ENCODE measurements around the gene DOCK9. TPM values are rescaled to one million over a fixed set of nuclear protein-coding genes. Genes with fewer than 3 reads are reported as not detected.

DOCK9 gene
- total and polyA plus RNA-seq, 9 of the 15 experiments (the other 6 are each of a cell fraction or from before 2014, with no cell fraction given): 3.5 to 25.3 (median 16.7) TPM

DNA sequence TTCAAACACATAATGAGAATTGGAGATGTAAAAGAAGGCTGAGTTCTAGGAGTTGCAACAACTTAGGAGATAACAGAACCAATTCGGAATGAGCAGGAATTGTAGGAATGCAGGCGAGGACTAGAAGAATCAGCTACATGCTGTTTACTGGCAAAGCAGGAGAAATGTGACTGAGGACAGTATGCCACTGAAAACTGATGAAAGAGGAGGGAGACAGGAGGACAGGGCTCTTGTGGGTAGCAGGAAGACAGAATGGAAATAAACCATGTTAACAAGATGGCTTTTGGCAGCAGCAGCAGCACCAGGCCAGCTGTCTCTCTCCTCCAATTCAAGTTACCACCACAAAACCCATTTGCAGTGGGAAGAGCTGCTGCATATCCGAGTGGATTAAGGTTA is 134.4 kb downstream of the DOCK9 start:
- Histone ChIP-seq H3K4me2 (ENCODE audit: insufficient read depth, low read length) (no peak overlapping the region), H3K27me3 (ENCODE audit: control insufficient read depth in 2 of 2, insufficient read depth in 2 of 2, low read length in 2 of 2) (no peaks in the 10 kb centered on the region), H3K36me3 (ENCODE audit: control insufficient read depth, insufficient read depth, low read length) (peaks cover 24% of the 10 kb centered on the region; the same call in 2 of the 3 replicates), H3K27ac (ENCODE audit: extremely low read depth, low read depth, low read length) (no peak overlapping the region), H3K4me1 (replicated peaks in 1 of 2; ENCODE audit: control insufficient read depth in 2 of 2, insufficient read depth in 2 of 2, low read length in 2 of 2) (peaks cover 0 to 5% of the 10 kb centered on the region in 2 experiments; a peak in 1 of 5 replicates), H3K4me3 (no peak overlapping the region), H3K9me1 (ENCODE audit: control insufficient read depth, insufficient read depth, low read length) (no peaks in the 10 kb centered on the region), H3K9me3 (replicated peaks; ENCODE audit: control insufficient read depth, insufficient read depth, low read depth, low read length) (no peaks in the 10 kb centered on the region), H2AFZ (ENCODE audit: low read depth, low read length) (no peak overlapping the region), H3K9ac (ENCODE audit: insufficient read depth in 1 of 2, low read depth in 2 of 2, low read length in 2 of 2) (no peak overlapping the region), H4K20me1 (replicated peaks; ENCODE audit: control insufficient read depth, insufficient read depth, low read length) (no peaks in the 10 kb centered on the region), H3K79me2 (ENCODE audit: control insufficient read depth, insufficient read depth, low read length) (no peaks in the 10 kb centered on the region)
- DNase-seq (ENCODE audit: extremely low read depth in 1 of 4, low spot score in 3 of 4) (no peak), FAIRE-seq (no peak), ATAC-seq (no peak)
- in situ Hi-C loops (cut with MboI): no loop called here
- WGBS (ENCODE audit: insufficient coverage, low coverage, missing lambda C conversion rate): 19% methylated on average over 3 of the region's 3 CpGs
- POLR2A ChIA-PET: no interaction called here
- CTCF ChIA-PET (ENCODE audit: low intra/inter-chr PET ratio): interaction anchor here (0.7 kb wide), 1 partner anchor 809 kb away, joined by 4 read pairs; no protein-coding TSS in a partner anchor
- BruUV-seq (replicated peaks): no TSS peak
- intact Hi-C loops (cut with micrococcal nuclease): loop anchor here (5.0 to 10.0 kb wide), 3 partner anchors 171 to 421 kb away; no protein-coding TSS in a partner anchor
- TF ChIP-seq GATAD2B (IDR thresholded peaks at IDR 0.05; ENCODE audit: borderline replicate concordance) (no peak), NFIX (CRISPR knock-in tag; IDR thresholded peaks at IDR 0.05; ENCODE audit: low read depth) (no peak), MEF2A (IDR thresholded peaks at IDR 0.05; ENCODE audit: control insufficient read depth, low read depth, low read length) (no peak), ZNF23 (CRISPR knock-in tag; IDR thresholded peaks at IDR 0.05) (no peak), DNMT1 (IDR thresholded peaks at IDR 0.05) (no peak), NBN (IDR thresholded peaks at IDR 0.05; ENCODE audit: low read depth) (no peak), ZNF121 (CRISPR knock-in tag; conservative IDR thresholded peaks at IDR 0.05) (no peak), POLR2AphosphoS2 (IDR thresholded peaks at IDR 0.05; ENCODE audit: low read length) (no peak), TEAD4 (IDR thresholded peaks at IDR 0.05; ENCODE audit: low read length) (no peak), TEAD4 (CRISPR knock-in tag; IDR thresholded peaks at IDR 0.05; ENCODE audit: borderline replicate concordance) (no peak), HDAC6 (IDR thresholded peaks at IDR 0.05; ENCODE audit: low read depth, low read length) (no peak), MTA1 (IDR thresholded peaks at IDR 0.05; ENCODE audit: borderline replicate concordance) (no peak), PRPF4 (IDR thresholded peaks at IDR 0.05; ENCODE audit: insufficient read depth, low read depth, low read length, poor library complexity, severe bottlenecking) (no peak)
- TF ChIP-seq, protein P1, sequence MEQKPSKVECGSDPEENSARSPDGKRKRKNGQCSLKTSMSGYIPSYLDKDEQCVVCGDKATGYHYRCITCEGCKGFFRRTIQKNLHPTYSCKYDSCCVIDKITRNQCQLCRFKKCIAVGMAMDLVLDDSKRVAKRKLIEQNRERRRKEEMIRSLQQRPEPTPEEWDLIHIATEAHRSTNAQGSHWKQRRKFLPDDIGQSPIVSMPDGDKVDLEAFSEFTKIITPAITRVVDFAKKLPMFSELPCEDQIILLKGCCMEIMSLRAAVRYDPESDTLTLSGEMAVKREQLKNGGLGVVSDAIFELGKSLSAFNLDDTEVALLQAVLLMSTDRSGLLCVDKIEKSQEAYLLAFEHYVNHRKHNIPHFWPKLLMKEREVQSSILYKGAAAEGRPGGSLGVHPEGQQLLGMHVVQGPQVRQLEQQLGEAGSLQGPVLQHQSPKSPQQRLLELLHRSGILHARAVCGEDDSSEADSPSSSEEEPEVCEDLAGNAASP (IDR thresholded peaks at IDR 0.05): no peak
- TF ChIP-seq, protein P2, sequence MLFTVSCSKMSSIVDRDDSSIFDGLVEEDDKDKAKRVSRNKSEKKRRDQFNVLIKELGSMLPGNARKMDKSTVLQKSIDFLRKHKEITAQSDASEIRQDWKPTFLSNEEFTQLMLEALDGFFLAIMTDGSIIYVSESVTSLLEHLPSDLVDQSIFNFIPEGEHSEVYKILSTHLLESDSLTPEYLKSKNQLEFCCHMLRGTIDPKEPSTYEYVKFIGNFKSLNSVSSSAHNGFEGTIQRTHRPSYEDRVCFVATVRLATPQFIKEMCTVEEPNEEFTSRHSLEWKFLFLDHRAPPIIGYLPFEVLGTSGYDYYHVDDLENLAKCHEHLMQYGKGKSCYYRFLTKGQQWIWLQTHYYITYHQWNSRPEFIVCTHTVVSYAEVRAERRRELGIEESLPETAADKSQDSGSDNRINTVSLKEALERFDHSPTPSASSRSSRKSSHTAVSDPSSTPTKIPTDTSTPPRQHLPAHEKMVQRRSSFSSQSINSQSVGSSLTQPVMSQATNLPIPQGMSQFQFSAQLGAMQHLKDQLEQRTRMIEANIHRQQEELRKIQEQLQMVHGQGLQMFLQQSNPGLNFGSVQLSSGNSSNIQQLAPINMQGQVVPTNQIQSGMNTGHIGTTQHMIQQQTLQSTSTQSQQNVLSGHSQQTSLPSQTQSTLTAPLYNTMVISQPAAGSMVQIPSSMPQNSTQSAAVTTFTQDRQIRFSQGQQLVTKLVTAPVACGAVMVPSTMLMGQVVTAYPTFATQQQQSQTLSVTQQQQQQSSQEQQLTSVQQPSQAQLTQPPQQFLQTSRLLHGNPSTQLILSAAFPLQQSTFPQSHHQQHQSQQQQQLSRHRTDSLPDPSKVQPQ (CRISPR knock-in tag; IDR thresholded peaks at IDR 0.05; ENCODE audit: borderline replicate concordance): no peak
- TF ChIP-seq, protein P3, sequence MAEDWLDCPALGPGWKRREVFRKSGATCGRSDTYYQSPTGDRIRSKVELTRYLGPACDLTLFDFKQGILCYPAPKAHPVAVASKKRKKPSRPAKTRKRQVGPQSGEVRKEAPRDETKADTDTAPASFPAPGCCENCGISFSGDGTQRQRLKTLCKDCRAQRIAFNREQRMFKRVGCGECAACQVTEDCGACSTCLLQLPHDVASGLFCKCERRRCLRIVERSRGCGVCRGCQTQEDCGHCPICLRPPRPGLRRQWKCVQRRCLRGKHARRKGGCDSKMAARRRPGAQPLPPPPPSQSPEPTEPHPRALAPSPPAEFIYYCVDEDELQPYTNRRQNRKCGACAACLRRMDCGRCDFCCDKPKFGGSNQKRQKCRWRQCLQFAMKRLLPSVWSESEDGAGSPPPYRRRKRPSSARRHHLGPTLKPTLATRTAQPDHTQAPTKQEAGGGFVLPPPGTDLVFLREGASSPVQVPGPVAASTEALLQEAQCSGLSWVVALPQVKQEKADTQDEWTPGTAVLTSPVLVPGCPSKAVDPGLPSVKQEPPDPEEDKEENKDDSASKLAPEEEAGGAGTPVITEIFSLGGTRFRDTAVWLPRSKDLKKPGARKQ (CRISPR knock-in tag; IDR thresholded peaks at IDR 0.05): no peak
- TF ChIP-seq, protein P4, sequence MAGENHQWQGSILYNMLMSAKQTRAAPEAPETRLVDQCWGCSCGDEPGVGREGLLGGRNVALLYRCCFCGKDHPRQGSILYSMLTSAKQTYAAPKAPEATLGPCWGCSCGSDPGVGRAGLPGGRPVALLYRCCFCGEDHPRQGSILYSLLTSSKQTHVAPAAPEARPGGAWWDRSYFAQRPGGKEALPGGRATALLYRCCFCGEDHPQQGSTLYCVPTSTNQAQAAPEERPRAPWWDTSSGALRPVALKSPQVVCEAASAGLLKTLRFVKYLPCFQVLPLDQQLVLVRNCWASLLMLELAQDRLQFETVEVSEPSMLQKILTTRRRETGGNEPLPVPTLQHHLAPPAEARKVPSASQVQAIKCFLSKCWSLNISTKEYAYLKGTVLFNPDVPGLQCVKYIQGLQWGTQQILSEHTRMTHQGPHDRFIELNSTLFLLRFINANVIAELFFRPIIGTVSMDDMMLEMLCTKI (IDR thresholded peaks at IDR 0.05; ENCODE audit: partially characterized antibody): no peak

Data from K562 (cell line).